ENCODE measurements around the gene ACSL3.
"Not testable (repeated sequence)": the region's sequence is repeated elsewhere in the genome, so short reads cannot be mapped to it uniquely, and the experiment has no call there.

The ACSL3 gene

GRCh38 chr2:222860740-222861410 lies at the start of gene ACSL3:
ACSL3 (plus strand) TSS chr2:222861036; CDS start chr2:222908773, 47,737 bp downstream.
- peak; percentile 81 to 89 (median 82) for DNase-seq (ENCODE audit: low read depth in 2 of 3, low spot score in 2 of 3)

- DNase-seq (ENCODE audit: low read depth in 2 of 3, low spot score in 2 of 3) = no peak
Observed at GRCh38 chr2:222811828-222812227, 49.0 kb upstream of the ACSL3 start.

GRCh38 chr2:222813177-222813843 lies 47.5 kb upstream of the ACSL3 start:
- peak; percentile 4 to 15 (median 10) for DNase-seq (ENCODE audit: low read depth in 2 of 3, low spot score in 2 of 3)

GRCh38 chr2:222819722-222820333 lies 41.0 kb upstream of the ACSL3 start:
- DNase-seq (ENCODE audit: low read depth in 2 of 3, low spot score in 2 of 3) = no peak

DNA sequence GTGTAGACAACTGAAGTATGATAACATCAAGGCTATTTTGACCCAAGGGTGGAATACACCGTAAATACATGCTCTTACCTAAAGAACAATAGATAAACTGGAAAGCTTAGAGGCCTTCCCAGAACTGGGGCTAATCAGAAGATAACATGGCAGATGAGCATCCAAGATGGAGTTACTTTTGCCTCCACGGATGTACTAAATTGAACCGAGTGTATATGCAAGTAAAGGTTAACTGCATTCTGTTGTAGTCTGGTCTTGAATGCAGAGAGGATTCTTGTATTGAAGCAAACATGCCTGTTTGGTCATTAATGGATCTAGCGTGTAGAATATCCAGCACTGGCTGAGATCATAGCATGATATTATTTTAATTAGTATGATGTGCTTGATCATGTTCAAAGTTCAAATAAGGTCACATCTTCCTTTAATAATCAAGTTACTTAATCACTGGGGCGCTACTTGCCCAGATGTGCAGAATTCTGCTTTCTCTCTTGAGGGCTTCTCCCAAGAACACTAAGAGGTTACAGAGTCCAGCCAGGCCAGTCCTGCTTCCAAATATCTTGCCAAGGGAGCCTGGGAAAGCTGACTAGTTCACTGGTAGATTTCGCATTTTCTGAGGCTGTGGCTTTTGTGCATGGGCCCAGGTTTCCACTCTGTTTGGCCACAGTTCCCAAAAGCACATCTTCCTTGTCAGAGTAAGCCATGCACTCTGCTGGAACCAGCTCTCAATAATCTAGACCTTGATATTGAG lies 37.5 kb upstream of the ACSL3 start:
- no peak for DNase-seq (ENCODE audit: low read depth in 2 of 3, low spot score in 2 of 3)

DNA sequence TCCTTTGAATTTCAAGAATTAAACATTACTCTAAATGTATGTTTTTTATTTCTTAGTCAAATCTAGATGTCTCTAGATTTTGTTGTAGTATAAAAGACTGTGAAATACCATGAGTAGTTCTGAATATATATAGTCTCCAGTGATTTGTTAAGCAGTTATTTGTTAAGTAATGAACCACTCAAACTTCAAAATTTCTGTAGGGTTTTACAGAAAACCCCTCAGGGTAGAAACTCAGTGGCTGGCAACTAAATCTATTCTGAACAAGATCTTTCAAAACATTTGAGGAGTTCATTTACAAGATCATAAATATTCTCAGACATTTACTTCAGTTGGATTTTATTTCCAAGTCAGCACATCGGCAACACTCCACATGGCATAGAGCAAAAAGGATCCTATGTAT lies 35.8 kb upstream of the ACSL3 start:
- no peak for DNase-seq (ENCODE audit: low read depth in 2 of 3, low spot score in 2 of 3)

GRCh38 chr2:222827417-222827816 lies 33.4 kb upstream of the ACSL3 start:
- no peak for DNase-seq (ENCODE audit: low read depth in 2 of 3, low spot score in 2 of 3)

DNA sequence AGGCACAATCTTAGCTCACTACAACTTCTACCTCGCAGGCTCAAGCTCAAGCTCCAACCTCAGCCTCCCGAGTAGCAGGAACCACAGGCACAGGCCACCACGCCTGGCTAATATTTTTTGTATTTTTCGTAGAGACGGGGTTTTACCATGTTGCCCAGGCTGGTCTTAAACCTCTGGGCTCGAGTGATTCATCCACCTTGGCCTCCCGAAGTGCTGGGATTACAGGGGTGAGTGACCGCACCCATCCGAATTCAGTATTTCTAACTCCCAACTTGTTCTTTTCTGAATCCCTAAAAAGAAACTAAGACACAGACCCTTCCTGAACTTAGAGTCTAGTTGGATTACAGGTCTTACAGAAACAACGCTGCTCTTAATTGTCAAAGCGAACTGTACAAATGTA lies 32.3 kb upstream of the ACSL3 start:
- no peak for DNase-seq (ENCODE audit: low read depth in 2 of 3, low spot score in 2 of 3)

GRCh38 chr2:222830164-222830563 lies 30.7 kb upstream of the ACSL3 start:
- DNase-seq (ENCODE audit: low read depth in 2 of 3, low spot score in 2 of 3) = no peak

DNA sequence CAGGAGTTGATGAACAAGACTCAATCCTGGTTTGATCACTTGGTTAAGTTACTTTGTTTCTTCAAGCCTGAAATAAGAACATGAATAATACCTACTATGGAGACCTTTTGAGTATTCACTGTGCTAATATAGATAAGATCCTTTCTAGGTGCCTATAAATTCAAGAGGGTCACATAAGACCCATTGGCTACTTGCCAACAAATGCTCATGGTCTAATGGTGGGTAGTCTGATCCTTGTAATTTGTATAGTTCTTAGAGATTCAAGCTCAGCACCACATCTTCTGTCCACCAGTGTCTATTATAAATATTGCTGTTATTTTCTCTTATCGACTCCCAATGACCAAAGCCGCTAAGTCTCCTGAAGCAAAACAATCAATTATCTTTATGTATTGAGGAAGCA lies 27.4 kb upstream of the ACSL3 start:
- no peak for DNase-seq (ENCODE audit: low read depth in 2 of 3, low spot score in 2 of 3)

DNA sequence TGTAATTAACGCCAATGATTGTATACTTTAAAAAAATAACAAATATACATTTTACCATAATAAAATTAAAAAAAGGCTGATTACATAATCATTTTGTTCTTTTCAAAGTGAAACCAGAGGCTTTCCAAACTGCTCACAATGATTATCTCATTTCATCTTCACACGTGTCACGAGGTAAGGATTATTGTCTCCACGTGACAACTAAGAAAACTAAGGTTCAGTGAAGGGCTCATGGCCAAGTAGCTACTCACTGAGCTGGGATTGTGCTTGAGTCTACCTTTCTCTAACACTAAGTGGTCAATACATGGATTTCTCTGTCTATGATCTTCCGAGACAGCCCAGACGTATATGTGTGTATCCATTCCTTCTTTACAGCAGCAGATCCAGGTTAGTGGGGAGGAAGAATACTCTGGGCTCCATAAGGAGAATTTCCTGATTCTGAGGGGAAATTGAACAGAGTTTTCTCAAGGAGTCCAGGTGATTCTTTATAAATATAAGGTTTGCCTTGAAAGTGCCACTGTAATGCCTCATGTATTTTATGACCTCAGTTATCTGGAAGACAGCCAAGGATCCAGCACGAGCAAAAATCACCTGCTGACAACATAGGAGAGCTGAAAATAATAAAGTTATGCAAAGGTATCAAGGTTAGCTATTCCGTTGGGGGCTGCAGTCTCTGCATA lies 25.6 kb upstream of the ACSL3 start:
- no peak for DNase-seq (ENCODE audit: low read depth in 2 of 3, low spot score in 2 of 3)

DNA sequence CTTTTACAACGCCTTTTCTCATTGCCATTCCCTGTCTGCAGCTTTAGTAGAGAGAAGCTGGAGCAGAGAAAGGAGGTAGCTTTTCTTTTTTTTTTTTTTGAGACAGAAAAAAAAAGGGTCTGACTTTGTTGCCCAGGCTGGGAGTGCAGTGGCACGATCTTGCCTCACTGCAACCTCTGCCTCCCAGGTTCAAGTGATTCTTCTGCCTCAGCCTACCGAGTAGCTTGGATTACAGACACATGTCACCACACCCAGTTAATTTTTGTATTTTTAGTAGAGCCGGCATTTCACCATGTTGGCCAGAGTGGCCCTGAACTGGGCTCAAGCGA lies 25.0 kb upstream of the ACSL3 start:
- DNase-seq (ENCODE audit: low read depth in 2 of 3, low spot score in 2 of 3) = no peak

GRCh38 chr2:222837643-222838056 lies 23.2 kb upstream of the ACSL3 start:
- DNase-seq (ENCODE audit: low read depth in 2 of 3, low spot score in 2 of 3) = no peak

DNA sequence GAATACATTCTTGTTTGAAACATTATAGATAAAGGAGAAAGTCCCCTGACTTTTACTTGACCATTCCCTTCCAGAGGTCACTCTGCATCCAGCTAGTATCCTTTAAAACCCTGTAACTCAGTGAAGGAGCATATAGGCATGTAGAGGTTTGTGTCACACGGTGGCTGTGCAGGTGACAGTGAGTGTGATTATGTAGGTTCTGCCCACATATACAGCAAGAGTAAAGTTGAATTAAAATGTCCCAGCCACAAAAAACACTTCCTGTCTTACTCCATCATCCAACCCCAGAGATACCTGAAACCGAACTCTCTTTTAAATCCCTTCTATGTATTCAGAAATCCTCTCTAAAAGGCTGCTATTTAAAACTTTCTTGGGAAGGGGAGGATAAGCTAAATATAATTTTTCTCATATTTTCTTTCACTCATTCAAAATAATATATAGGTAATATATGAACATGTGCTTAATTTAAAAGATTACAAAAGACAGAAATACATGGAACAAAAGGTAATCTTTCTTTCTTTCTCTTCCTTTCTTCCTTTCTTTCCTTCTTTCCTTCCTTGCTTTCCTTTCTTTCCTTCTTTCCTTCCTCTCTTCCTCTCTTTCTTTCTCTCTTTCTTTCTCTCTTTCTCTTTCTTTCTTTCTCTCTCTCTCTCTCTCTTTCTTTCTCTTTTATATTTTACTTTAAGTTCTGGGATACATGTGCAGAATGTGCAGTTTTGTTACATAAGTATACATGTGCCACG lies 20.6 kb upstream of the ACSL3 start:
- no peak for DNase-seq (ENCODE audit: low read depth in 2 of 3, low spot score in 2 of 3)

GRCh38 chr2:222842491-222843174 lies 18.2 kb upstream of the ACSL3 start:
- no peak for DNase-seq (ENCODE audit: low read depth in 2 of 3, low spot score in 2 of 3)

- DNase-seq (ENCODE audit: low read depth in 2 of 3, low spot score in 2 of 3) = no peak
Observed at GRCh38 chr2:222844323-222844722, 16.5 kb upstream of the ACSL3 start.

- not testable (repeated sequence) for DNase-seq (ENCODE audit: low read depth in 2 of 3, low spot score in 2 of 3)
Observed at GRCh38 chr2:222845314-222845713, 15.5 kb upstream of the ACSL3 start.

GRCh38 chr2:222846003-222846402 lies 14.8 kb upstream of the ACSL3 start:
- no peak for DNase-seq (ENCODE audit: low read depth in 2 of 3, low spot score in 2 of 3)

DNA sequence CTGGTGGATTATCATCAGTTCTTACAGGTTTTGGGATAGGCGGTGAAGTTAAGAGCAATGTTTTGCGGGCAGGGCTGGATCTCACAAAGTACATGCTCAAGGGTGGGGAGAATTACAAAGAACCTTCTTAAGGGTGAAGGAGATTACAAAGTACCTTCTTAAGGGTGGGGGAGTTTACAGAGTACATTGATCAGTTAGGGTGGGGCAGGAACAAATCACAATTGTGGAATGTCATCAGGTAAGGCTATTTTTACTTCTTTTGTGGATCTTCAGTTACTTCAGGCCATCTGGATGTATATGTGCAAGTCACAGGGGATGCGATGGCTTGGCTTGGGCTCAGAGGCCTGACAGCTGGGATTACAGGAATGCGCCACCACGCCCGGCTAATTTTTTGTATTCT lies 12.8 kb upstream of the ACSL3 start:
- DNase-seq (ENCODE audit: low read depth in 2 of 3, low spot score in 2 of 3) = not testable (repeated sequence)

DNA sequence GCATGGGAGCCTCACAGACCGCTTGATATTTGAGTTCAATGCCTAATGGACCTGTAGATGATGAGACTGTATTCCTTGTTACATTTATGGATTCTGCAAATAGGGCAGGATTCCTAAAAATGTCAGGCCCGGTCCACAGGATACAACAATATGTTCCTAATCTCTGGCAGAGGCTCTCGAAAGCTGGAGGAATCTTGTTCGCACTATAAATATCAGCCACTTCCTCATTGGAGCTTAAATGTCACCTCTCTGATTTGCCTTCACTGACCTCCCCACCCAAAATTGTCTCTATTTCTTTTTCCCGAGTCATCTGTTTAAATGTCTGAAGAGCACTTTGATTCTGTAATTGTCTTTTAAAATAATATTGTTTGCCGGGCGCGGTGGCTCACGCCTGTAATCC lies 12.0 kb upstream of the ACSL3 start:
- no peak for DNase-seq (ENCODE audit: low read depth in 2 of 3, low spot score in 2 of 3)
